AG04450 (cell line): ENCODE results near the gene TMEM219. TPM values are rescaled to one million over a fixed set of nuclear protein-coding genes. Genes with fewer than 3 reads are reported as not detected.
A peak's percentile ranks its signal among the peaks of the same experiment; 100 is the strongest.

ENCODE experiments used
- CTCF ChIA-PET: fragments of 300-600, 350-600 bp; formaldehyde crosslinking; extraction: SDS; loops from one replicate; lab custom pipeline; 2022; ENCODE audit warnings: antibody characterized with exemption, inconsistent platforms; lab: Charles Lee
- POLR2A ChIA-PET: fragments of 350-600 bp; formaldehyde crosslinking; extraction: SDS; loops from one replicate; lab custom pipeline; 2021; ENCODE audit warnings: antibody characterized with exemption, inconsistent platforms; lab: Yijun Ruan, JAX
- DNase-seq: peaks from one replicate; pipeline ENCODE4 v3.0.0-alpha.2; 2011; ENCODE audit warnings: low read depth, low spot score
- H3K27ac ChIP-seq: one replicate; pipeline ENCODE4 v1.5.1; 2012; ENCODE audit warnings: low read depth, low read length, control low read depth
- H3K27me3 ChIP-seq: one replicate; pipeline ENCODE4 v1.6.0; 2012; ENCODE audit warnings: low read length; ENCODE audit not compliant: control insufficient read depth, insufficient read depth
- H3K4me3 ChIP-seq: 2 replicates; pipeline ENCODE4 v1.5.1; 2011; ENCODE audit warnings: mild to moderate bottlenecking, low read depth, low read length, control low read depth
- H3K9me3 ChIP-seq: 2 replicates; pipeline ENCODE4 v1.5.1; 2012; ENCODE audit warnings: low read length; ENCODE audit not compliant: control insufficient read depth, insufficient read depth
- polyA plus RNA-seq: library from polyadenylated mRNA; depleted of rRNA; stranded (reverse); fragments of >200 nt; gene quantifications from 2 replicates; pipeline ENCODE4 v1.2.3, GENCODE V29; 2011
- TF ChIP-seq, protein P1 (sequence below): IDR thresholded peaks from 2 replicates; pipeline ENCODE4 v1.5.1; 2011; ENCODE audit warnings: low read depth, low read length, control low read depth, inconsistent platforms

The TMEM219 gene
- polyA plus RNA-seq, 1 experiment: 88.6 TPM

DNA sequence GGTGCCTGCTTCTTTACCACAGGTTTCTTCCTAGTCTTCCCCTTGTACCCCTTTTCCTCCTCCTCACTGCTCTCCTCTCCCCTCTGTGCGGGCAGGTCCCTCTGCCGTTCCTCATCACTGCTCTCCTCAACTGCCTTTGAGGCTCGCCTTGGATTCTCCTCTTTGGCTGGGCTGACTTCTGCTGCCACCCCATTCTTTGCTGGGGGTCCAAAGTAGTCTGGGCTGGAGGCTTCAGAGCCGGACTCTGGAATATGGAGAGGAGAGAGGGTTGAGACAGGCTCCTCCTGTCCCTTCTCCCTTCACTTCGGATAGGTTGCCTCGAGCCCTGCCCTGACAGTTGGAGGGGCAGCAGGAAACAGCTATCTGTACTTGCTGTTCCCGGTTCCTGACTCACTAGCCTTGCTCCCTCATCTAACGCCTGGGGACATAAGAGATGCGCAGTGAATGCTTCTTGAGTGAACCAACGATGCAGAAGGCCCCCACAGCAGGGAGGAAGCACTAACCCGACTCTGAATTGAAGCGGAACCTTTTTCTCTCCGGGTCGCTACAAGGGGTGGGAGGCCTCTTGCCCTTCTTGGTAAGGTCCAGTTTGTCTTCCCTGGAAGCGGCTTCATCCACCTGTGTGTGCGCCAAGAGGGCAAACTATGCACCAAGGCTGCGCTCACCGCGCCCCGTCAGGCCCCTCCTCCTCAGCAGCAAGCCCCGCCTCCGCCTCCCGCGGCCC, 32.9 kb downstream of the TMEM219 start:
- peak overlapping the region; percentile 95 for H3K4me3 ChIP-seq
- H3K27ac ChIP-seq: peak overlapping the region; percentile 21
- CTCF ChIA-PET: no interaction called here
- no peak for DNase-seq
- POLR2A ChIA-PET: interaction anchor here (0.6 to 2.2 kb wide), 4 partner anchors 33 to 483 kb away, joined by 3 to 8 read pairs (median 6); partner anchors contain the start of genes KCTD13 and TMEM219
- TF ChIP-seq, protein P1, sequence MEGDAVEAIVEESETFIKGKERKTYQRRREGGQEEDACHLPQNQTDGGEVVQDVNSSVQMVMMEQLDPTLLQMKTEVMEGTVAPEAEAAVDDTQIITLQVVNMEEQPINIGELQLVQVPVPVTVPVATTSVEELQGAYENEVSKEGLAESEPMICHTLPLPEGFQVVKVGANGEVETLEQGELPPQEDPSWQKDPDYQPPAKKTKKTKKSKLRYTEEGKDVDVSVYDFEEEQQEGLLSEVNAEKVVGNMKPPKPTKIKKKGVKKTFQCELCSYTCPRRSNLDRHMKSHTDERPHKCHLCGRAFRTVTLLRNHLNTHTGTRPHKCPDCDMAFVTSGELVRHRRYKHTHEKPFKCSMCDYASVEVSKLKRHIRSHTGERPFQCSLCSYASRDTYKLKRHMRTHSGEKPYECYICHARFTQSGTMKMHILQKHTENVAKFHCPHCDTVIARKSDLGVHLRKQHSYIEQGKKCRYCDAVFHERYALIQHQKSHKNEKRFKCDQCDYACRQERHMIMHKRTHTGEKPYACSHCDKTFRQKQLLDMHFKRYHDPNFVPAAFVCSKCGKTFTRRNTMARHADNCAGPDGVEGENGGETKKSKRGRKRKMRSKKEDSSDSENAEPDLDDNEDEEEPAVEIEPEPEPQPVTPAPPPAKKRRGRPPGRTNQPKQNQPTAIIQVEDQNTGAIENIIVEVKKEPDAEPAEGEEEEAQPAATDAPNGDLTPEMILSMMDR: no peak
- H3K9me3 ChIP-seq: no peaks in the 10 kb centered on the region; the same call in 1 of the 2 replicates
- H3K27me3 ChIP-seq: no peaks in the 10 kb centered on the region

DNA sequence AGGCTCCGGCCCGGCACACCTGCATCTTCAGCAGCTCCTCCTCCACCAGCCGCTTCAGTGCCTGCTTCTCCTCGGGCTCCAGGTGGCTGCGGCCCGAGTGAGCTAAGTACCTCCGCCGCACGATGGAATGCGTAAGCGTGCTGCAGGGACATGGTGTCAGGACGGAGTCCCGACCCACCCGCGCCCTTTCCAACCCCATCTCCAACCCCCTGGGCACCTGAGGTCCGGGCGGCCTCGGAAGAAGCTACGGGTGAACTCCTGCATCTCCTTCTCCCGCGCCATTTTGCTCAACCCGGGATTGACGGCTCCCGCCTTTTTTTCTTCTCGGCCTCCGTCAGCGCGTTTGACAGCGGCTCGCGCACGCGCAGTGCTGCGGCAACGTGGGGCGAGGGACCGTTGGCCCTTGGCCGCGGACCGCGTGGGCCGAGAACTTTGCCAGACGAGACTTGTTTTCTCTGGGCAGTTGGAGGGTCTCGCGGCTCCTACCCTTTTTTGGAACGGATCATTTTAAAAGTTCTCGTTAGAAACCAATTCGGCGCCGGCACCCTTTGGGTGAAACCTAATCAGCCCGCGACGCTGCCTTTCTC, 33.5 kb downstream of the TMEM219 start, which contains the start of gene HIRIP3:
HIRIP3 (minus strand) TSS at position 294 of the 587 bp plus-strand sequence; CDS start at position 282, 12 bp downstream.
- peak within 1 kb of the TSS; percentile 80 for H3K27ac ChIP-seq
- peak within 1 kb of the TSS; percentile 95 for H3K4me3 ChIP-seq
- no peaks in the 10 kb centered on the region; the same call in 1 of the 2 replicates for H3K9me3 ChIP-seq
- TF ChIP-seq, protein P1: no peak
- DNase-seq: peak; percentile 29
- CTCF ChIA-PET: interaction anchor here (0.7 to 1.9 kb wide), 3 partner anchors 10 to 147 kb away, joined by 3 to 6 read pairs (median 3); no protein-coding TSS in a partner anchor
- POLR2A ChIA-PET: interaction anchor here (0.7 to 2.2 kb wide), 4 partner anchors 9 to 69 kb away, joined by 3 to 8 read pairs (median 5); partner anchors contain the start of genes KCTD13 and TAOK2
- no peaks in the 10 kb centered on the region for H3K27me3 ChIP-seq

DNA sequence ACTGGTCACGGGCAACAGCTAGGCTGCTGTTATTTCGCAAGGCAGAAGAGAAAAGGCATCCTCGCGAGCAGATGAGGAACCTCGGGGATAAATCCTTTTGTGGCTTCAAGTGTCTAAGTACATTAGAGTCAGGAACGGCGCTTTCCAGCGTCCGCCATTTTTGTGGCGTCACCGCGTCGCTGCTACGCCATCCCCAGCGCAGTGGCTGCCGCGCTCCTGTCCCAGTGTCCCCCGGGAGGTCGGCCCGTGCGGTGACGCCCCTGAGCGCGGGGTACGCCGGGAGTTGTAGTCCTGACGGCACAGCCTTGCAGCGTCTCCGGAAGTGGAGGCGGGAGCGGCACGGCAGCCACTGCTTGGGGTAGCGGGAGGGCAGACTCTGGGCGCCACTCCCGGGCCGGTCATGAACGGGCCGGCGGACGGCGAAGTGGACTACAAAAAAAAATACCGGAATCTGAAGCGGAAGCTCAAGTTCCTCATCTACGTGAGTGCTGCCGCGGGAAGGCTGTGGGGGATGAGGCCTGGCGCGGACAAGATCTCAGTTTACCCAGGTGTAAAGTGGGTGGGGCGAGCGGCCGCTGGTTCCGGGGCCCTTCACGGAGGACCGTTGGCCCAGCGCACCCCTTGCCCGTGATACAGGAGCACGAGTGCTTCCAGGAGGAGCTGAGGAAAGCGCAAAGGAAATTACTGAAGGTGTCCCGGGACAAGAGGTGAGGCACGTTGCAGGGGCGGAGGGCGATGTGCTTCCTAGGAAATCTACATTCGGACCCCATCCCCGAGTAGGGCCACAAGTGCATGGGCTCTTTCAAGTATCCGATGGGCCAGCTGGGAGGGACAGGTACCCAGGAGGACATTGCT, 34.3 kb downstream of the TMEM219 start, which contains the start of gene INO80E:
INO80E (plus strand) TSS at position 331 of the 855 bp plus-strand sequence; CDS start at position 401, 70 bp downstream.
- peak within 1 kb of the TSS; percentile 95 for H3K4me3 ChIP-seq
- no peaks in the 10 kb centered on the region; the same call in 1 of the 2 replicates for H3K9me3 ChIP-seq
- H3K27me3 ChIP-seq: no peaks in the 10 kb centered on the region
- ChIA-PET POLR2A (interaction anchor here (0.7 to 2.2 kb wide), 4 partner anchors 9 to 70 kb away, joined by 3 to 8 read pairs (median 5); partner anchors contain the start of genes KCTD13 and TAOK2), CTCF (interaction anchor here (0.7 to 1.9 kb wide), 3 partner anchors 10 to 148 kb away, joined by 3 to 6 read pairs (median 3); no protein-coding TSS in a partner anchor)
- peak within 1 kb of the TSS; percentile 80 for H3K27ac ChIP-seq
- TF ChIP-seq, protein P1: no peak
- peak; percentile 87 for DNase-seq

DNA sequence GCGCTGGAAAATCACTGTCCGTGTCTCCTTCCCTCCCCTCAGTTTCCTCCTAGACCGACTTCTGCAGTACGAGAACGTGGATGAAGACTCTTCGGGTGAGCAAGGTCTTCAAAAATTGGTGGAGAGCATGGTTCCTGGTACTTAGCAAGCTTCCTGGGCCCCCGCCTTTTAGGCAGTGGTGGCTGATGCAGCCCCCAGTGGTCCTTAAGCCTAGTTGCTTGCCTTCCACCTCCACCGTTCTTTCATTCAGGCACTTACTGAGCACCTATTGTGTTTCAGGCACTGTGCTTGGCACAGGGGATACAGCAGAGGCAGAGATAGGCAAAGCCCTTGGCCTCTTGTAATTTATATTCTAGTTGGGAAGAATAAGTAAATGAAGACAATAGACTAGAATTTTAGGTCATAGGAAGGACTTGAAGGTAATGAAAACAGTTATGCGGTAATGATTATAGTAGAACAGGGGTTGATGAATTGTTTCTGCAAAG, 34.9 kb downstream of the TMEM219 start:
- CTCF ChIA-PET: interaction anchor here (1.0 to 1.9 kb wide), 2 partner anchors 9 to 148 kb away, joined by 3 to 6 read pairs; no protein-coding TSS in a partner anchor
- H3K27ac ChIP-seq: no peak overlapping the region
- no peaks in the 10 kb centered on the region; the same call in 1 of the 2 replicates for H3K9me3 ChIP-seq
- H3K27me3 ChIP-seq: no peaks in the 10 kb centered on the region
- H3K4me3 ChIP-seq: peak overlapping the region; percentile 95
- no peak for DNase-seq
- POLR2A ChIA-PET: interaction anchor here (0.7 to 2.2 kb wide), 3 partner anchors 8 to 71 kb away, joined by 3 to 8 read pairs (median 3); partner anchors contain the start of genes ALDOA and KCTD13
- TF ChIP-seq, protein P1: no peak
